ENCODE data around the gene ERI3. TPM values are rescaled to one million over a fixed set of nuclear protein-coding genes. Genes with fewer than 3 reads are reported as not detected.

The ERI3 gene
- total RNA-seq, 3 donors from 2014 or later = 35.8 to 49.2 (median 41.1) TPM

GRCh38 chr1:44273560-44274350 lies 81.3 kb downstream of the ERI3 start:
- no peaks in the 10 kb centered on the region for H3K36me3 ChIP-seq
- H3K4me1 ChIP-seq = no peaks in the 10 kb centered on the region
- TF ChIP-seq CTCF (IDR thresholded peaks at IDR 0.05) (no peak), POLR2A (IDR thresholded peaks at IDR 0.05) (no peak), POLR2AphosphoS5 (IDR thresholded peaks at IDR 0.05) (no peak)
- H3K27ac ChIP-seq = no peak overlapping the region
- no peak for DNase-seq (ENCODE audit: low spot score in 2 of 2)
- intact Hi-C loops (cut with DNase I; ENCODE audit: low total_unique reads) = no loop called here
- H3K9me3 ChIP-seq = no peaks in the 10 kb centered on the region
- H3K27me3 ChIP-seq = no peaks in the 10 kb centered on the region
- no peak overlapping the region for H3K4me3 ChIP-seq

DNA sequence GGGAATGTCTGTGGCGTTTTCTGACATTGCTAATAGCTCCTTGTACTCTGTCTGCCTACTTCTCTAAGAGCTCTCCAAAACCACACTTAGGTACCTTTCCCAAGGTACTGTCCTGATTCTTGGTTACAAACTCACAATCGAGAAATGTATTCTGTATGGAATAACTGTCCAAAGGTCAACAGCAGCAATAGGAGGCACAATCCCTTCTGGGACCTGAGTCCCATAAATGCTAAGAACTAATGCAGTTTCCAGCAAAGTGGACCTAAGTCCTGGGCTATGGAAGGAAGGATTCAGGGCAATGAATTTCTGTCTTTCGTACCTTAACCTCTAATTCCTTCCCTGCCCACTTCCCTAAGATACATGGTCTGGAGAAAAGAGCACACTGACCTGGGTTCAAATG lies 82.1 kb downstream of the ERI3 start:
- no peaks in the 10 kb centered on the region for H3K27me3 ChIP-seq
- TF ChIP-seq POLR2A (IDR thresholded peaks at IDR 0.05) (no peak), CTCF (IDR thresholded peaks at IDR 0.05) (no peak), POLR2AphosphoS5 (IDR thresholded peaks at IDR 0.05) (no peak)
- no peaks in the 10 kb centered on the region for H3K9me3 ChIP-seq
- H3K4me3 ChIP-seq = no peak overlapping the region
- no peak for DNase-seq (ENCODE audit: low spot score in 2 of 2)
- H3K36me3 ChIP-seq = no peaks in the 10 kb centered on the region
- intact Hi-C loops (cut with DNase I; ENCODE audit: low total_unique reads) = no loop called here
- no peak overlapping the region for H3K27ac ChIP-seq
- H3K4me1 ChIP-seq = no peaks in the 10 kb centered on the region

GRCh38 chr1:44271646-44272045 lies 83.4 kb downstream of the ERI3 start:
- intact Hi-C loops (cut with DNase I; ENCODE audit: low total_unique reads) = no loop called here
- no peak for DNase-seq (ENCODE audit: low spot score in 2 of 2)
- no peaks in the 10 kb centered on the region for H3K4me1 ChIP-seq
- TF ChIP-seq POLR2A (IDR thresholded peaks at IDR 0.05) (no peak), CTCF (IDR thresholded peaks at IDR 0.05) (no peak)
- H3K27me3 ChIP-seq = no peaks in the 10 kb centered on the region
- no peak overlapping the region for H3K27ac ChIP-seq
- H3K9me3 ChIP-seq = no peaks in the 10 kb centered on the region
- H3K36me3 ChIP-seq = no peaks in the 10 kb centered on the region
- no peak overlapping the region for H3K4me3 ChIP-seq

- H3K4me3 ChIP-seq = no peak overlapping the region
- TF ChIP-seq POLR2A (IDR thresholded peaks at IDR 0.05) (no peak), CTCF (IDR thresholded peaks at IDR 0.05) (no peak), POLR2AphosphoS5 (IDR thresholded peaks at IDR 0.05) (no peak)
- no peak overlapping the region for H3K27ac ChIP-seq
- intact Hi-C loops (cut with DNase I; ENCODE audit: low total_unique reads) = no loop called here
- no peaks in the 10 kb centered on the region for H3K36me3 ChIP-seq
- no peaks in the 10 kb centered on the region for H3K27me3 ChIP-seq
- H3K9me3 ChIP-seq = no peaks in the 10 kb centered on the region
- H3K4me1 ChIP-seq = no peaks in the 10 kb centered on the region
- no peak for DNase-seq (ENCODE audit: low spot score in 2 of 2)
Observed at GRCh38 chr1:44270686-44271628, 84.1 kb downstream of the ERI3 start.

DNA sequence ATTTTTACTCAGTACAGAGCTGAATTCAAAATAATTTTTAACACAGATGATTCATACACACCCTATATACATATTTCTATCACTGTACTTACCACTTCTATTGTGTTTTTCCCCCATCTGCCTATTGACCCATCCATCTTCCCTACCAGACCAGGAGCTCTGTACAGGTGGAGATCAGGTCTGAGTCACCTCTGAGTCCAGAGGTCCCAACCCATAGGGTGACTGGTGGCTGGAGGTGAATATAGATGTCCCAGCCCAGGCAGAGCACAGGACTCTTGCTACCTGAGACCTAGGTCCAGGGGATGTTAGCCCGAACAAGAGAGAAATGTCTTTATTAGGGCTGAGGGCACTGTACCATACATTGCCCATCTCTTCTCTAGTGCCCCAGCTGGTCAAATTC lies 87.0 kb downstream of the ERI3 start:
- no peaks in the 10 kb centered on the region for H3K27me3 ChIP-seq
- H3K27ac ChIP-seq = no peak overlapping the region
- no peaks in the 10 kb centered on the region for H3K4me1 ChIP-seq
- intact Hi-C loops (cut with DNase I; ENCODE audit: low total_unique reads) = no loop called here
- no peak overlapping the region for H3K4me3 ChIP-seq
- TF ChIP-seq CTCF (IDR thresholded peaks at IDR 0.05) (no peak), POLR2A (IDR thresholded peaks at IDR 0.05) (no peak), POLR2AphosphoS5 (IDR thresholded peaks at IDR 0.05) (no peak)
- DNase-seq (ENCODE audit: low spot score in 2 of 2) = no peak
- H3K9me3 ChIP-seq = no peaks in the 10 kb centered on the region
- H3K36me3 ChIP-seq = no peaks in the 10 kb centered on the region
